GM11168 (cell line): ENCODE results near the gene SLC16A12.
"Not testable (repeated sequence)": the region's sequence is repeated elsewhere in the genome, so short reads cannot be mapped to it uniquely, and the experiment has no call there.

Experiments
- in situ Hi-C: fragments of 300-500 bp; cut with MboI; formaldehyde crosslinking; loops from one replicate; pipeline ENCODE4 v1.12.0; 2022; ENCODE audit warnings: low sequenced_read_pairs; ENCODE audit not compliant: unreplicated experiment

The SLC16A12 gene

DNA sequence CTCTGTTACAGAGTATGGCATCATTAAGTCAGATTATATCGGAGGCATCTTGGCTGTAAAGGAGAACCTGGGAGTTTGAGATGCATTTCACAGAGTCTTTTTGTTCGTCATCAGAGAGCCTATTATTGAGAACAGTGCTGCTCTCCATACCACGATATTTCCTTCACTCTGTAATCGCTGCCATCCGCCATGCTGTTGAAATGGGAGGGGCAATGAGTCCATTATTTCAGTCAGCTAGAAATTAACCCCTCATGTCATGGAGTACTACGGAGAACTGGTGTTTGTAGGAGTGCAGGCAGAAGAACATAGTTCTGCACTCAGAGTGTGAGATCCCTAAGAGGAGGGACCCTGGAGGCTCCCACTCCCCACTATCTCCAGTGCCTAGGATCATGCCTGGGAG, 59.2 kb downstream of the SLC16A12 start:
- in situ Hi-C loops: no loop called here

DNA sequence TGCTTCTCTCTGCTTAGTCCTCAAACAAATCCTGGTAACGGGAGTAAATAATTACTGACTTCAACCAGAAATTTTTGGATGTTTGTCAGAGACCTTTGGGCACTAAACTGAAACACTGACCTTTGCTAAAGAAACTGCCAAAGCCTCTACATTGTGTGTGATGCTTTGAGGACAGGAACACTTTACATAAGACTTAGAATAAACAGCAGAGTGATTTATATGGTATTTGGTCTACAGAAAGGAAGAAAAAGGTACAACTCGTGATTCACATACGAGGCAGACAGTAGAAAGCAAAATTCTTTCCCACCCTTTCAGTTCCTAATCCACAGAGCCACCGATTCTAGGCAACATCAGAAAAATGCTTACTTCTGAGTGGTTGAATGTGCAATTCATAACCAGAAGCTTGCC, 59.8 kb downstream of the SLC16A12 start:
- in situ Hi-C loops: no loop called here

DNA sequence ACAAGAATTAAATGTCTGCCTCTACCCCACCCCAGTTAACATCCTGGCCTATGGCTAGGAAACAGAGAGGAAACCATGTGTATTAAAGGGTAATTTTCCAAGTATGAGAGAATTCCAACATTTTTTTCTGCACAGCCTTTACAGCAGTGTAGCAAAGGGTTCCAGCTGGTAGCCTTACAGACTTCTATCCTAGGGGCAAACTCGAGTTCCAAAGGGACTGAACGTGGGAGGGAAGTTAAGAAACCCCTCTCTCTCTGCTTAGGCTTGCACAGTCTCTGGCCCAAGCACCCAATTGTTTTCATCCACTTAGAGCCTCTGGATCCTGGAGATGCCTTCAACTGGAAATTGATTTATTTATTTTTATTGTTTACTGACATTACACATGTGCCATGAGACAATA, 60.3 kb downstream of the SLC16A12 start:
- in situ Hi-C loops: no loop called here

DNA sequence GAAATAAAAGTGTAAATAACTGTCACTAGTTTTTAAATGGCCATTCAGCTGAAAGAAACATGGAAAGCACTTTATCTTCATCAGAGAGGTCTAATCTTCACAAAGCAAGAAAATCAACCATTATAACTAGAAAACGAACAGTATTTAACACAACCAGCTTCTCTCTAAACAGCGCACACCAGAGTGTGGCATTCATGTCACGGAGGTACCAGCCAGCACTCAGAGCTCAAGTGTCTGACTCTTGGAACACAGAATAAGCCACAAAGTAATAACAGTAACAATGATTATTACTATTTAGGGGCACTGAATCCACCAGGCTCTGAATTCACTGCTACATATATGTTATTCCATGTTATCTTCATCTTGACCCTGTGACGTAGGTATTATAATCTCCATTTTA, 60.9 kb downstream of the SLC16A12 start:
- in situ Hi-C loops: loop anchor here (25.0 kb wide), 1 partner anchor 1913 kb away; no protein-coding TSS in a partner anchor

DNA sequence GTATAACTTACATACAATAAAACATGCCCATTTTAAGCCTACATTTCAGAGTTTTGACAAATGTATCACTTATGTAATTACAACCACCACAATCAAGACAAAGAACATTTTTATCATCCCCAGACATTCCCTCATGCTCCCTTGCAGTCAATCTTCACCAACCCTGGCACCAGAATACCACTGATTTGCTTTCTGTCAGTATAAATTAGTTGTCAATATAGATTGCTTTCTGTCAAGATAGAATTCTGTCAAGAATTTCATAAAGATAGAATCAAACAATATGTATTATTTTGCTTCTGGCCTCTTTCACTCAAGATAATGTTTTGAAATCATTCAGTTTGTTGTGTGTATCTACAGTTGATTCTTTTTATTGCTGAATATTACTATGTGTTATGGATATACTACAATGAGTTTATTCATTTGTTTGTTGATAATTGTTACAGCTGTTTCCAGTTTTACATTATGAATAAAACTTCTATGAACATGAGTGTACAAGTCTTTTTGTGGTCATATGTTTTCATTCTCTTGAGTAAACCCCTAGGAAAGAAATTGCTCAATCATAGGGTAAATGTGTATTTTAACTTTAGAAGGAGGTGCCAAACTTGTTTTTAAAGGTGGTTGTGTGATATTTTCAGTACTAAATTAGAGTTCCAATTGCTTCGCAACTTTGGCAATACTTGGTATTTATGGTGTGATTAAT, 64.1 kb downstream of the SLC16A12 start:
- in situ Hi-C loops: loop anchor here (25.0 kb wide), 1 partner anchor 1916 kb away; no protein-coding TSS in a partner anchor

DNA sequence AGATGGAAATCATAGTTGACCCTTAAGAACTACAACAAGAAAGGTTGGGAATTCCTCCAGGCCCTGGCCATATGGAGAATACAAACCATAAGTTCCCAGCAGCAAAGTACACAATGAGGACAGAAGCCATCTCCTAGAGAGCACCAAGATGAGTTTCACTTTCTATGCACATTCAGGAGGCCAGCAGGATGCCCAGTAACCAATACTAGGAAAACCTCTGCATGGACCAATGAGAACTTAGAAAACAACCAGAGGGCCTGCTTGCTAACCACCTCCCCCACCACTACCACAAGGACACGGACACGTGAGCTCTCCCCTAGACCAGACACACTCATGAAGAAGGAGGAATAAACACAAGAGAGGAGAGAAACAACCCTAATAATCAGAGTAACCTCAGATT, 64.8 kb downstream of the SLC16A12 start:
- in situ Hi-C loops: loop anchor here (25.0 kb wide), 1 partner anchor 1917 kb away; no protein-coding TSS in a partner anchor

DNA sequence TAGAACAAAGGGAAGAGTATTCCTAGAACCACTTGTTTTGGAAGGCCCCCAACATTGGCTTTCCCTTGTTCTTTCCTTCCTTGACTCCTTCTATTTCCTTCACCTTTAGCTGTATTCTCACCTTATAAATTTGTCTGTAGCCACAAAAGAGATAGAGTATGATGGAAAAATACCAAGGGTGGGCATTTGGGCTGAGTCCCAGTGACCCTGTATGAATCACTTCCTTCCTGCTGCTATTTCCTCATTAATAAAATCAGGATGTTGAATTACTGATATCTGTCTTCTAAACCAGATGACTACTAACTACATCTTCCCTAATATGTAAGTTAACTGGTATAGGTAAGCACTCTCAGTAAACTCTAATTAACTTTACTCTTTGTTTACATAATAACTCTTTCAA, 65.9 kb downstream of the SLC16A12 start:
- in situ Hi-C loops: loop anchor here (25.0 kb wide), 1 partner anchor 1918 kb away; no protein-coding TSS in a partner anchor

DNA sequence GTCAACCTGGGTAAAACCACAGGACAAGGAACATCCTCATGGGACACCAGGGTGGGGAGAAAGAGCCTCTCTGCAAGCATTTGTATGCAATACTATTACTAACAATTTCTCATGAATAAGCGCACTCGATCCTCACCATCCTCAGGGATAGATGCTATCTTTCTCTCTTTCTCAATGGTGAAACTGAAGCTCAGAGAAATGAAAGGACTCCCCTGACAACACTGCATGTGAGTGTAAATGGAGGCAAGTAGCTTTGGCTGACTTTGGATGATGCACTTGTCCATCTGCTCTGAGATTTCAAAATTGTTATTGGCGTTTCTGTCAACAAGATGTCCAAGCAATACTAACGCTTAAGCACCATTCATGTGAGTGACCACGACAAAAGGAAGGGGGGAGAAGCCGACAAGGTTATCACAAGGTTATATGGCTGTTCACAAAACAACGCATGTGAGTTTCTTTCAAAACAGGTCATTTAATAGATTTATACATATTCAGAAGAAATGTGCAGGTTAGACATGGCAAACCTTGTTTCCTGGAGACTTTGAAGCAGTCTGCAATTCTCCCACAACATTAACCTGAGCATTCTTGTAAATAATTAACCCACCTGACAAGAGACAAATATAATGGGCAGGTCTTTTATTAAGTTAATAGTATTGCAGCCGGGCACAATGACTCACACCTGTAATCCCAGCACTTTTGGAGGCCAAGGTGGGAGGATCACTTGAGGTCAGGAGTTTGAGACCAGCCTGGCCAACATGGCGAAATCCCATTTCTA, 67.0 kb downstream of the SLC16A12 start:
- in situ Hi-C loops: loop anchor here (25.0 kb wide), 1 partner anchor 1919 kb away; no protein-coding TSS in a partner anchor

DNA sequence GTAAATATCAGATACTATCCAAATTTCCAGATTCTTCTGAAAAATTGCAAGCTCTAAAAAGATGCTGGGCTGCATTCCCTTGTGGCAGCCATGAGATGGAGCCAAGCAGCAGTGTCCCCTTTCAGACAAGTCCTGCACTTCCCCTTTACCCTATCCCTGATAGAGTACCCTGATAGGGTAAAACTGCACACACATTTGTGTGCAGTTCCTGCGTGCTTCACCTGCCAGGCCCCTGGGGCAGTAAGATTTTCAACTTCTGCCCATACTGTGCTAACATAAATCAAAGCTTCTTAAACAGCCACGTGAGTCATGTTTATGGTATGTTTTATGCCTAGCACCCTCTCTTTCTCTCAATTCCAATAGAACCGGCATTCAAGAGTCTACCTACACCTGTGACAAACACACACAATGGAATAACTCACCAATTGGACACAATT, 68.8 kb downstream of the SLC16A12 start:
- in situ Hi-C loops: loop anchor here (25.0 kb wide), 1 partner anchor 1921 kb away; no protein-coding TSS in a partner anchor

DNA sequence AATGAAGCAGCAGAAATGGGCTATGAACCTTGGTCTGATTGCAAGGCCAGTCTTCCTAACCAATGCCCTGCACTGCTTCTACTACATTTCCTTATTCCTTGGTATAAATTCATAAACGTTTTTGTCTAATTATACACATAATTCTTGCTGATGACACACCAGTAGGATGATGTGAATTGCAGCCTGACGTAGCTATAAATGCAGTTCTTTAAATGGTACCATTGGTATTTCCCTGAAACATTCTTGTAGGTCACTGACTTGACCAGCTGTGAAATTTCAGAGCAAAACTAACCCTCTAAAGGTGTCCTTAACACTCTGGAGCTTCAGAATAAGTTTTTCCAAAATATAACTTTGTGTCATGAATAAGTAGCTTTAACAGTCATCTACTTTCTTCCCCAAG, 70.2 kb downstream of the SLC16A12 start:
- in situ Hi-C loops: loop anchor here (25.0 kb wide), 1 partner anchor 1922 kb away; no protein-coding TSS in a partner anchor

DNA sequence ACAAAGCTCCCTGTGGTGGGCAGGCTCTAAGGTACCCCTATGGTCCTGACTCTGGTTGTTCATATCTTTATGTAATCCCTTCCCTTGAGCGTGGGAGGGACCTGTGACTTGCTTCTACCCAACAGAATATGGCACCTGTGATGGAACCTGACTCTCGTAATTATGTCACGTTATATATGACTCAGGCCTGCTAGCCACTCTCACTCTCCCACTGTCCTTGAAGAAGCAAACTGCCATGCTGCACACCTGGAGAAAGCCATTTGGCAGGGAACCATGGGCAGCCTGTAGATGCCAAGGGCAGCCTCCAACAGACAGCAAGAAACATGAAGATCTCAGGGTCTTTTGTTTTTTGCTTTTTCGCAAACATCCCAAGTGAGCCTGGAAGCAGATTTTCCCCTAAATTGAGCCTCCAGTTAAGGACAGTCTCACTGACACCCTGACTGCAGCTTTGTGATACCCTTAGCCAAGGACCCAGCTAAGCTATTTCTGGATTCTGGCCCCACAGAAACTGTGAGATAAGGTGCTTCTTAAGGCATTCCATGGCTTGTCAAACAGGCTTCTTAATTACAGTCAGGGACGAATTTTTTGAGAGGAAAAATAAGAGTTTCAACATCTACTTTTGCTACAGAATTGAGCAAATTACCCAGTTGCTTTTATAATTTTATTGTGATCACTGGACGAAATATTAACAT, 71.4 kb downstream of the SLC16A12 start:
- in situ Hi-C loops: loop anchor here (25.0 kb wide), 1 partner anchor 1923 kb away; no protein-coding TSS in a partner anchor

DNA sequence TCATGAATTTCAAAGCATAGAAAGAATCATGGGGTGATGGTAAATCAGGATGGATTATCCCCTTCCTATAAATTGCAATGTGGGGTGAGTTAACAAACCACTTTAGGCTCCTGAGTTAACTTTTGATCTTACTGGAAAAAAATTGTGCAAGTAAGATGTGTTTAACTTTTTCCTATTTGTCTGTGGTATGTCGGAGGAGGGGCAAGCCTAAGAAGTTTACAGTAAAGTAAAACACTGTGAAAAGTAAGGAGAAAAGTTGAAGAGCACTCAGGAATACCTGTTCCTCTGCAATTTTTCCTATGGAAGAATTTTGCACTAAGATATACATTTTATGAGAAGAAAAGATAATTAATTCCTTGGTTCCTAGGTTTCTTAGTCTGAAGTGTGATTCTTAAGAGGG, 76.6 kb downstream of the SLC16A12 start:
- in situ Hi-C loops: loop anchor here (25.0 kb wide), 1 partner anchor 1929 kb away; no protein-coding TSS in a partner anchor

DNA sequence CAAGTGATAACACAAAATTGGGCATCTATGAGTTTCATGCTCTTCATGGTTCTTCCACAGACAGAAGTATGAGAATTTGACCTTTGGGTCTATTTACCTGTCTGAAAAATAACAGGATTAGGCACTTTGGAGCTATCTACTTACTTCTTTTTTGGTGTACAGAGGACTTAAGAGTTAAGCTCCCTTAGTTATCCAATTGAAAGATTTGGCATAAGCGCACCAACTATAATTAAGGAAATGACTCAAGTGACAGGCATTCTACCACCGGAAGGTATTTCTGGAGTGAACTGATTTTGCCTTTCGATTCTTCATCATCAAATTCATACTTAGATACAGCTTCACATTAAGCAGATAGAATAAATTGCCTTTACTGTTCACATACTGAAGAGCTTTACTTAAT, 77.1 kb downstream of the SLC16A12 start:
- in situ Hi-C loops: loop anchor here (25.0 kb wide), 1 partner anchor 1929 kb away; no protein-coding TSS in a partner anchor

DNA sequence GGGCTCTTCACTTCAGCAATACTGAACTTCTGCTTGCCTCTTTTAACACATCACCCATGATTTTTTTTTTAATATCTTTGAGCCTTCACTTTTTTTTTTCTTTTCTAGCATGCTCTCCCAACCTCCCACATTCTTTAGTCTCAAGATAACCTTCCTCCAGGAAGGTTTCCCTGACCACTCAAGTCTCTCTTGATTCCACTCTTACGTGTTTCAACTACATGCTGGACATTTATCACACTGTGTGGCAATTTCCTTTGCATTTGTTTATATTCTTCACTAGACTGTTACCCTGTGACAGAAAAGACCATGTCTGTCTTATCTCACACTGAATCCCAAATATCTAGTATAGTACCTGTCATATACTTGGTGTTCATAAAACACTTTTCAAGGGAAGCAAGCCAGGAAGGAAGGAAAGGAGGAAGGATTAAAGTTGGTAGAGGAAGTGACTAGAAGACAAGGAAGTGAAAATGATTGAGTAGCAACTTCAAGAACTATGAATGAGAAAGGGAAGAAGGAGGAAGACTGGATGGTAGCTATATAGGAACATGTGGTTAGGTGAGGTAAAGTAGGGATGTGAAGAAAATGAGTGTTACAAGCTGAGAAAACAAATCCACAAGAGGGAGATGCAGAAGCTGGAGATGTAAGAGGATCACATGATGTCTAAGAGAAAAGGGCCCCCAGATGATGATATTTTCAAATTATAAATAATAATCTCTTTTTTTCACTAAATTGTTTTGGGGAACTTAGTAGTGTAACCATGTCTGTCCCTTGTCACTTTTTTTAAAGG, 80.6 kb downstream of the SLC16A12 start:
- in situ Hi-C loops: loop anchor here (25.0 kb wide), 1 partner anchor 1933 kb away; no protein-coding TSS in a partner anchor

DNA sequence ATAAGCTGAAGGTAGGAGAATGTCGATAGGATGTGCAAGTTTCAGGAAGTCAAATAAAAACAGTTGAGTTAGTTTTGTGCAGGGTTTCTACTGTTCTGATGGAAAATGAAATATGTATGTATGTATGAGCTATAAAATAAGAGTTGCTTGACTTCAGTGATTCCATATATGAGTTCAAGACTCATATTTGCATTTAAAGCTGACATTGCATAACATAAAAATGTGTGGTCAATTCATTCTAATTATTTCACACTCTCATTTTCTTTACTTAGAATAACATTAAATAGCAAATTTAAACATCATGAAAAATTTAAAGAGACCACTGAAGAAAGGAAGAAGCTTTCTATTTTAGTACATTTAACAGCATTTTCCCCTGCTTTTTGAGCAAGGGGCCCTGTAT, 83.2 kb downstream of the SLC16A12 start:
- in situ Hi-C loops: loop anchor here (25.0 kb wide), 1 partner anchor 1935 kb away; no protein-coding TSS in a partner anchor

DNA sequence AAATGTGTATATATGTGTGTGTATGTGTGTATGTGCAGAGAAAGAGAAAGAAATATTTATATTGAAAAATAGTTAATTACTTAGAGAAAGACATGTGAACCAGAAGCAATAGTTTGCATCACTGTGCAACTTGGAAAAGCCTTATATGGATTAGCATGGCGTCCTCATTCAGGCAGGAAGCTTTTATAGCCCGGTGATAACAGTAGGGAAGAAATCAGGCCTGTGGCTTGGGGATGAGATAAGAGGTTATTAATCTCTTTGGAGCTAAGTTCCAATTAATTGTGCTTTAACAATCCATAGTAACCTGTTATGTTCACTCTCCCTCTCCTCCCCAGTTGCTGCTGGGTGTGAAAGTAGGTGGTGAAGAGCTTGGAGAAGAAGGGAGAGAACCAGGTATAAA, 84.5 kb downstream of the SLC16A12 start:
- in situ Hi-C loops: loop anchor here (25.0 kb wide), 1 partner anchor 1936 kb away; no protein-coding TSS in a partner anchor

DNA sequence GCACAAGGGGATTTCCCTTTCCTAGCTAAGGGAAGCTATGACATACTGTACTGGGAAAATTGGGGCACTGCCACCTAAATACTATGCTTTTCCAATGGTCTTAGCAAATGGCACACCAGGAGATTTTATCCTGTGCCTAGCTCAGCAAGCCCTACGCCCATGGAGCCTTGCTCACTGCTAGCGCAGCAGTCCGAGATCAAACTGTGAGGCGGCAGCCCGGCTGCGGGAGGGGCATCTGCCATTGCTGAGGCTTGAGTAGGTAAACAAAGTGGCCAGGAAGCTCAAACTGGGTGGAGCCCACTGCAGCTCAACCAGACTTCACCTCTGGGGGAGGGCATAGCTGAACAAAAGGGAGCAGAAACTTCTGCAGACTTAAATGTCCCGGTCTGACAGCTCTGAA, 90.6 kb downstream of the SLC16A12 start:
- in situ Hi-C loops: not testable (repeated sequence)

DNA sequence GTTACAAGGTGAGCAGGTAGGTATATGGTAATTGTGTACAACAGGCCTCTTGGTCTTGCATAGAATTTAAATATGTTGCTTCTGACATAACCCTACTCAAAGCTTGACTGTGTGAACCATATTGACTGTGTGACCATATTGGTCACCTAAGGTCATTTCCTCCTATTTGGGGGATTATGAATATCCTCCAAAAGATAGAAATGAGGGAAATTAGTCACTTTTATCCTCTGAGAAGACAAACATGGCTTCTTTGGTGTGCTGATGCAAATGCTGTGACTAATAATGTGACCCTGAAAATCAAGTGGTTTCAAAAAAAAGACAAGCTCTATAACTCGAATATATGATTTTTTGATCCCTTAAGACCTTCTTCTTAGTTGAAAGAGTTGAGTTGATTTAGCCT, 93.1 kb downstream of the SLC16A12 start:
- in situ Hi-C loops: no loop called here

DNA sequence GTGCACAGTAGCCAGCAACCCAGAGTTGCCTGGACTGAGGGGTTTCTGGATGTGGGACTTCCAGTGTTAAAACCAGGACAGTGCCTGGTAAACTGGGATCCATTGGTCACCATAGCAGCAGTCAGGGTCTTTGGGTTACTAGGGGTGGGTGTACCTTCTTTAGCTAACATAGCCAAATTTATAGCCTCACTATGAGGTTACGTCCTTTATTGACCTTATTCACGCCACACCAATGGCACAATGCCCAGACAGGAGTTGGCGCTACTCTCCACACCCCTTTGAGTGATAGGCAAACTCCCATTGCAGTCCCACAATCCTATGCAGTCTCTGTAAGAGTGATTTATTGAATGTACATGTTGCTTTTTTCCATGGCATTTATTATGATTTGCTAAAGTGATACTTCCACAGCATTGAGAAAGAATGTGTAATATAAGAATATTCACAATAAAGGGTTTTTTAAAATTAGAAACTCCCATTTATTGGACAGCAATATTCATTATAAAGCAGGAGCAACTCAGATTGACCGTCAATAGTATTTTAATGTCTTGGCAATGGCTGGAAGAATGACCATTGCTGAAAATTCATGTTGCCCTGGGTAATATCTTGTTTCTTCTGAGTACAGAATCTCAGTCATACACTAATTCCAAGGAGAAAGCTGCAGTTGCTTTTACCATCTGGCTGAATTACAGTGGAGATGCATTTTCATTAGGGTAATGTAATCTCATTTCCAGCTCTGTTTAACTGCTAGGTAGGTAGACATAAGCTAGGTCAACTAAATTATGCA, 95.0 kb downstream of the SLC16A12 start:
- in situ Hi-C loops: no loop called here
